Panc1 (cell line): Measurements from ENCODE around the gene MX1. TPM values are rescaled to one million over a fixed set of nuclear protein-coding genes. Genes with fewer than 3 reads are reported as not detected.

ENCODE experiments used
- ATAC-seq: fragments of 200-7000 bp; cut with Tn5 transposase; 2 replicates; pipeline ENCODE4 v1.9.1; 2020; ENCODE audit warnings: mild to moderate bottlenecking, moderate library complexity
- BruUV-seq: library from RNA; stranded (reverse); fragments of 400-500 nt; replicated peaks from 2 replicates; lab custom pipeline; 2021; lab: Mats Ljungman, UMichigan
- CTCF ChIA-PET: fragments of 300-600 bp; sonication (Branson Sonifier 250); formaldehyde crosslinking; loops from one replicate; lab custom pipeline; 2022; ENCODE audit warnings: antibody characterized with exemption; lab: Charles Lee
- POLR2A ChIA-PET: fragments of 300-600 bp; sonication (Branson Sonifier 250); formaldehyde crosslinking; loops from one replicate; lab custom pipeline; 2022; ENCODE audit warnings: antibody characterized with exemption; lab: Charles Lee
- DNase-seq: peaks from one replicate; pipeline ENCODE4 v3.0.0-alpha.2; 2010; ENCODE audit warnings: low read depth, low spot score
- H3K27ac ChIP-seq: 2 replicates; pipeline ENCODE4 v1.5.1; 2011; ENCODE audit warnings: mild to moderate bottlenecking, low read length, inconsistent platforms
- H3K27me3 ChIP-seq: fragments of 200-500 bp; sonication (Bioruptor generic); 2 replicates; pipeline ENCODE4 v1.6.0; 2014; ENCODE audit warnings: low read length, inconsistent platforms; ENCODE audit not compliant: control insufficient read depth, insufficient read depth
- H3K36me3 ChIP-seq: fragments of 200-500 bp; sonication (Bioruptor generic); 2 replicates; pipeline ENCODE4 v1.5.1; 2014; ENCODE audit warnings: inconsistent platforms, mild to moderate bottlenecking, low read length, moderate library complexity; ENCODE audit not compliant: control insufficient read depth, insufficient read depth
- H3K4me1 ChIP-seq: 2 replicates; pipeline ENCODE4 v1.5.1; 2011; ENCODE audit warnings: inconsistent platforms, mild to moderate bottlenecking, low read length, moderate library complexity; ENCODE audit not compliant: control insufficient read depth, insufficient read depth
- H3K4me3 ChIP-seq, 2 experiments: 2 replicates each; pipeline ENCODE4 v1.5.1; 2011 to 2012; ENCODE audit warnings: low read depth in 2 of 2, low read length in 2 of 2, mild to moderate bottlenecking in 2 of 2, inconsistent platforms in 1 of 2, moderate library complexity in 1 of 2
- H3K9me3 ChIP-seq: fragments of 200-500 bp; sonication (Bioruptor generic); 2 replicates; pipeline ENCODE4 v1.5.1; 2014; ENCODE audit warnings: low read depth, mild to moderate bottlenecking, inconsistent platforms, low read length, moderate library complexity; ENCODE audit not compliant: control insufficient read depth, insufficient read depth
- POLR2AphosphoS5 ChIP-seq: IDR thresholded peaks from 2 replicates; pipeline ENCODE4 v1.6.1; 2012; ENCODE audit warnings: mild to moderate bottlenecking, low read depth, low read length, moderate library complexity
- SIN3A ChIP-seq: IDR thresholded peaks from 2 replicates; pipeline ENCODE4 v1.6.1; 2012; ENCODE audit warnings: low read depth, mild to moderate bottlenecking, low read length, moderate library complexity, borderline replicate concordance; ENCODE audit not compliant: insufficient read depth
- TCF7L2 ChIP-seq: IDR thresholded peaks from 2 replicates; pipeline ENCODE4 v1.6.1; 2011; ENCODE audit warnings: mild to moderate bottlenecking, low read depth, low read length, inconsistent platforms
- in situ Hi-C: cut with HindIII; loops from 2 replicates; pipeline ENCODE4 v1.10.0; 2016; ENCODE audit warnings: low sequenced_read_pairs, low pct_unique_long_range_greater_than_20kb
- intact Hi-C: fragments of 100-400 bp; cut with micrococcal nuclease; formaldehyde crosslinking; loops from one replicate; pipeline ENCODE4 v1.10.0; 2022; ENCODE audit not compliant: unreplicated experiment
- total RNA-seq: library from RNA; stranded (reverse); gene quantifications from one replicate; pipeline ENCODE4 v1.2.1, GENCODE V29; 2021; ENCODE audit not compliant: unreplicated experiment
- TF ChIP-seq, protein P1 (sequence below): fragments of 450-650 bp; IDR thresholded peaks from 2 replicates; pipeline ENCODE4 v1.5.1; 2017; ENCODE audit warnings: mild to moderate bottlenecking
- TF ChIP-seq, protein P2 (sequence below), 2 experiments: IDR thresholded peaks; 2 replicates each; pipeline ENCODE4 v1.6.1; 2011 to 2012; ENCODE audit warnings: low read depth in 2 of 2, control low read depth in 1 of 2, low read length in 1 of 2, mild to moderate bottlenecking in 1 of 2, moderate library complexity in 1 of 2; ENCODE audit not compliant: insufficient read depth in 1 of 2

MX1 gene
- total RNA-seq, 1 experiment from 2014 or later, result 7.8 TPM

DNA sequence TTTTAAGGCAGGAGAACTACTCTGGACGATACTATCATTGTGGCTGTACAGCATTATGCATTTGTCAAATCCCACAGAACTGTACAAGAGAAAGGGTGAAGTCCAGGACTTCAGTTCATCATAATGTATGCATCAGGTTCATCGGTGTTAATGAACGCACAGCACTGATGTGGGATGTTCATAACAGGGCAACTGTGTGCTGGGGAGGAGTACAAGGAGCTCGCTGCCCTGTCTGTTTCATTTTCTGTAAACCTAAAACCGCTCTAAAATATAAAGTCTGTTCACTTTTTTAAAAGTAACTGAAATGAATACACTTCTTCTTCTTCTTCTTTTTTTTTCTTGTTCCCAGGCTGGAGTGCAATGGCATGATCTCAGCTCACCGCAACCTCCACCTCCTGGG, 56.9 kb downstream of the MX1 start:
- intact Hi-C loops (no loop called here), in situ Hi-C loops (no loop called here)
- no peaks in the 10 kb centered on the region for H3K27me3 ChIP-seq
- TF ChIP-seq TCF7L2 (no peak), POLR2AphosphoS5 (no peak), SIN3A (no peak)
- TF ChIP-seq, protein P1, sequence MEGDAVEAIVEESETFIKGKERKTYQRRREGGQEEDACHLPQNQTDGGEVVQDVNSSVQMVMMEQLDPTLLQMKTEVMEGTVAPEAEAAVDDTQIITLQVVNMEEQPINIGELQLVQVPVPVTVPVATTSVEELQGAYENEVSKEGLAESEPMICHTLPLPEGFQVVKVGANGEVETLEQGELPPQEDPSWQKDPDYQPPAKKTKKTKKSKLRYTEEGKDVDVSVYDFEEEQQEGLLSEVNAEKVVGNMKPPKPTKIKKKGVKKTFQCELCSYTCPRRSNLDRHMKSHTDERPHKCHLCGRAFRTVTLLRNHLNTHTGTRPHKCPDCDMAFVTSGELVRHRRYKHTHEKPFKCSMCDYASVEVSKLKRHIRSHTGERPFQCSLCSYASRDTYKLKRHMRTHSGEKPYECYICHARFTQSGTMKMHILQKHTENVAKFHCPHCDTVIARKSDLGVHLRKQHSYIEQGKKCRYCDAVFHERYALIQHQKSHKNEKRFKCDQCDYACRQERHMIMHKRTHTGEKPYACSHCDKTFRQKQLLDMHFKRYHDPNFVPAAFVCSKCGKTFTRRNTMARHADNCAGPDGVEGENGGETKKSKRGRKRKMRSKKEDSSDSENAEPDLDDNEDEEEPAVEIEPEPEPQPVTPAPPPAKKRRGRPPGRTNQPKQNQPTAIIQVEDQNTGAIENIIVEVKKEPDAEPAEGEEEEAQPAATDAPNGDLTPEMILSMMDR, result no peak
- TF ChIP-seq, protein P2, sequence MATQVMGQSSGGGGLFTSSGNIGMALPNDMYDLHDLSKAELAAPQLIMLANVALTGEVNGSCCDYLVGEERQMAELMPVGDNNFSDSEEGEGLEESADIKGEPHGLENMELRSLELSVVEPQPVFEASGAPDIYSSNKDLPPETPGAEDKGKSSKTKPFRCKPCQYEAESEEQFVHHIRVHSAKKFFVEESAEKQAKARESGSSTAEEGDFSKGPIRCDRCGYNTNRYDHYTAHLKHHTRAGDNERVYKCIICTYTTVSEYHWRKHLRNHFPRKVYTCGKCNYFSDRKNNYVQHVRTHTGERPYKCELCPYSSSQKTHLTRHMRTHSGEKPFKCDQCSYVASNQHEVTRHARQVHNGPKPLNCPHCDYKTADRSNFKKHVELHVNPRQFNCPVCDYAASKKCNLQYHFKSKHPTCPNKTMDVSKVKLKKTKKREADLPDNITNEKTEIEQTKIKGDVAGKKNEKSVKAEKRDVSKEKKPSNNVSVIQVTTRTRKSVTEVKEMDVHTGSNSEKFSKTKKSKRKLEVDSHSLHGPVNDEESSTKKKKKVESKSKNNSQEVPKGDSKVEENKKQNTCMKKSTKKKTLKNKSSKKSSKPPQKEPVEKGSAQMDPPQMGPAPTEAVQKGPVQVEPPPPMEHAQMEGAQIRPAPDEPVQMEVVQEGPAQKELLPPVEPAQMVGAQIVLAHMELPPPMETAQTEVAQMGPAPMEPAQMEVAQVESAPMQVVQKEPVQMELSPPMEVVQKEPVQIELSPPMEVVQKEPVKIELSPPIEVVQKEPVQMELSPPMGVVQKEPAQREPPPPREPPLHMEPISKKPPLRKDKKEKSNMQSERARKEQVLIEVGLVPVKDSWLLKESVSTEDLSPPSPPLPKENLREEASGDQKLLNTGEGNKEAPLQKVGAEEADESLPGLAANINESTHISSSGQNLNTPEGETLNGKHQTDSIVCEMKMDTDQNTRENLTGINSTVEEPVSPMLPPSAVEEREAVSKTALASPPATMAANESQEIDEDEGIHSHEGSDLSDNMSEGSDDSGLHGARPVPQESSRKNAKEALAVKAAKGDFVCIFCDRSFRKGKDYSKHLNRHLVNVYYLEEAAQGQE (IDR thresholded peaks at IDR 0.05; ENCODE audit: insufficient read depth in 1 of 2, low read depth in 2 of 2, low read length in 1 of 2), result no peak
- ChIA-PET POLR2A (no interaction called here), CTCF (no interaction called here)
- H3K4me1 ChIP-seq, result peaks cover 11% of the 10 kb centered on the region
- no peak overlapping the region for H3K4me3 ChIP-seq
- H3K9me3 ChIP-seq, result no peaks in the 10 kb centered on the region
- DNase-seq, result no peak
- ATAC-seq, result no peak
- no peak overlapping the region for H3K27ac ChIP-seq
- no TSS peak for BruUV-seq
- H3K36me3 ChIP-seq, result peaks cover 2% of the 10 kb centered on the region

DNA sequence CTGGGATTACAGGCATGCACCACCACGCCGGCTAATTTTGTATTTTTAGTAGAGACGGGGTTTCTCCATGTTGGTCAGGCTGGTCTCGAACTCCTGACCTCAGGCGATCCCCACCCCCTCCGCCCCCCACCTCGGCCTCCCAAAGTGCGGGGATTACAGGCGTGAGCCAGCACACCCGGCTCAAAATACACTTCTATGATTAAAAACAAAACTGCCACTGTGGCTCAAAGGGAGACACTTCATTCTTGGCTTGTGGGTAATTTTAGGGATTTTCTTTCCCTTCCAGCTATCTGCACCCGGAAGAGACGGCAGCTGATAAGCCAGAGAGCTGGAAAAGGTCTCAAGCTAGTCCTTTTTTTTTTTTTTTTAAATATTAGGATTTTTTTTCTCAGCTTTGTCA, 57.4 kb downstream of the MX1 start:
- peaks cover 2% of the 10 kb centered on the region for H3K36me3 ChIP-seq
- ChIA-PET CTCF (no interaction called here), POLR2A (no interaction called here)
- DNase-seq (no peak), ATAC-seq (no peak)
- no peaks in the 10 kb centered on the region for H3K27me3 ChIP-seq
- H3K4me1 ChIP-seq, result peaks cover 8% of the 10 kb centered on the region
- no peaks in the 10 kb centered on the region for H3K9me3 ChIP-seq
- no TSS peak for BruUV-seq
- H3K4me3 ChIP-seq, result no peak overlapping the region
- intact Hi-C loops, result no loop called here
- H3K27ac ChIP-seq, result no peak overlapping the region
- in situ Hi-C loops, result no loop called here
- TF ChIP-seq, protein P1, result no peak
- TF ChIP-seq SIN3A (no peak), TCF7L2 (no peak), POLR2AphosphoS5 (no peak)
- TF ChIP-seq, protein P2 (IDR thresholded peaks at IDR 0.05; ENCODE audit: insufficient read depth in 1 of 2, low read depth in 2 of 2, low read length in 1 of 2), result no peak
